Suprapubic skin (tissue), 4 donors: ENCODE measurements around the gene VPS26A. TPM values are rescaled to one million over a fixed set of nuclear protein-coding genes. Genes with fewer than 3 reads are reported as not detected.
A peak's percentile ranks its signal among the peaks of the same experiment; 100 is the strongest.
"Not testable (repeated sequence)": the region's sequence is repeated elsewhere in the genome, so short reads cannot be mapped to it uniquely, and the experiment has no call there.

Experiments
- DNase-seq, 2 donors: peaks; one replicate each; pipeline ENCODE4 v3.0.0-alpha.2; 2019; ENCODE audit warnings: low spot score in 2 of 2
- H3K27ac ChIP-seq: fragments of 200-600 bp; sonication (generic); one replicate; pipeline ENCODE4 v1.5.1; 2019
- H3K27me3 ChIP-seq: fragments of 200-600 bp; sonication (generic); one replicate; pipeline ENCODE4 v1.5.1; 2019
- H3K36me3 ChIP-seq: fragments of 200-600 bp; sonication (generic); one replicate; pipeline ENCODE4 v1.5.1; 2019
- H3K4me1 ChIP-seq: fragments of 200-600 bp; sonication (generic); one replicate; pipeline ENCODE4 v1.5.1; 2019
- H3K4me3 ChIP-seq: fragments of 200-600 bp; sonication (generic); one replicate; pipeline ENCODE4 v1.5.1; 2019; ENCODE audit warnings: mild to moderate bottlenecking
- H3K9me3 ChIP-seq: fragments of 200-600 bp; sonication (generic); one replicate; pipeline ENCODE4 v1.5.1; 2019
- EP300 ChIP-seq: sonication (generic); formaldehyde crosslinking; IDR thresholded peaks from one replicate; pipeline ENCODE4 v1.6.1; 2017; ENCODE audit warnings: antibody characterized with exemption
- POLR2A ChIP-seq, 2 donors: fragments of 450-650 bp; IDR thresholded peaks; one replicate each; pipeline ENCODE4 v1.6.1; 2017; ENCODE audit warnings: antibody characterized with exemption in 2 of 2, mild to moderate bottlenecking in 2 of 2, moderate library complexity in 2 of 2
- POLR2AphosphoS5 ChIP-seq, 3 donors: sonication (generic); formaldehyde crosslinking; IDR thresholded peaks; one replicate each; pipeline ENCODE4 v1.6.1; 2017; ENCODE audit warnings: antibody characterized with exemption in 3 of 3
- WGBS: methylation state at CpG from one replicate; pipeline ENCODE4 v1.1.5; 2018; 5-methylcytosine and 5-hydroxymethylcytosine counted together
- total RNA-seq, 4 donors: library from RNA; depleted of rRNA; stranded (reverse); fragments of >200 nt; gene quantifications; one replicate each; pipeline ENCODE4 v1.1.0, GENCODE V29; 2016
- TF ChIP-seq, protein P1 (sequence below), 2 donors: fragments of 200-600 bp in 1 of 2; fragments of 450-650 bp in 1 of 2; sonication (generic) in 1 of 2; IDR thresholded peaks; one replicate each; pipeline ENCODE4 v1.5.1; 2016 to 2019; ENCODE audit warnings: antibody characterized with exemption in 2 of 2, mild to moderate bottlenecking in 1 of 2, moderate library complexity in 1 of 2

VPS26A gene
- total RNA-seq, 4 donors from 2014 or later: 29.9 to 33.4 (median 32.1) TPM

DNA sequence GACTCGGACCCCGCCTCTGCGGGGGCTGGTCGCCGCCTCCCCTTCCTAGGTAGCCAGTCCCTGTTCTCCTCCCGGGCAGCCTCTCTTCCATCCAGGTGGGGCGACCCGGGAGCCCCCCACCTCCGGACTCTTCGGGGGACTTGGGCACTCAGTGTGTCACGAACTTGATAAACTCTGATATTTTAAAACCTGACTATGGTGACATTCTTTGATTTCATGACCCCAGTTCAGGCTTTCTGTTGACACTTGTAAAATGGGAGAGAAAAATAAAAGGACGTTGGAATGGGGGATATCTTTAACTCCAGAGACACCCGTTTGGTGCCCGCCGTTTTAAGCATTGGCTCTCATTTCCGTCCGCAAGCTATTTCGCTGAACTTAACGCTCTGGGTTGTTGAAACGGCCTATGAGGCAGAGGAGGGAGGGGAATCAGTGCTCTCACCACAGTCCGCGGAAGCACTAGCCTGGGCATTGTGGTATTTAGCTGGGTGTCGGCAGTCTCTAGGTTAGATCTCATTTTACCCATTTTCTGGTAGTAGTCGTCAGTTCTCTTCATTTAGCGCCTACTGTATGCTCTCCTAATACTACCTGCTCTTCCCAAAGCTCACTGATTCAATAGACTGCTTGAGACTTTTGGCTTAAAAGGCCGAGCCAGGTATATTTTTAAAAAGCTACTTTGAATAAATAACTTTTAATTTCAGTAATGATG, 738 bp downstream of the VPS26A start:
- Histone ChIP-seq H3K27ac (peak overlapping the region; percentile 99), H3K4me1 (peaks cover 28% of the 10 kb centered on the region), H3K27me3 (no peaks in the 10 kb centered on the region), H3K9me3 (no peaks in the 10 kb centered on the region), H3K36me3 (no peaks in the 10 kb centered on the region), H3K4me3 (peak overlapping the region; percentile 98)
- TF ChIP-seq POLR2A (IDR thresholded peaks at IDR 0.05) (no peak), POLR2AphosphoS5 (IDR thresholded peaks at IDR 0.05) (no peak), EP300 (no peak)
- TF ChIP-seq, protein P1, sequence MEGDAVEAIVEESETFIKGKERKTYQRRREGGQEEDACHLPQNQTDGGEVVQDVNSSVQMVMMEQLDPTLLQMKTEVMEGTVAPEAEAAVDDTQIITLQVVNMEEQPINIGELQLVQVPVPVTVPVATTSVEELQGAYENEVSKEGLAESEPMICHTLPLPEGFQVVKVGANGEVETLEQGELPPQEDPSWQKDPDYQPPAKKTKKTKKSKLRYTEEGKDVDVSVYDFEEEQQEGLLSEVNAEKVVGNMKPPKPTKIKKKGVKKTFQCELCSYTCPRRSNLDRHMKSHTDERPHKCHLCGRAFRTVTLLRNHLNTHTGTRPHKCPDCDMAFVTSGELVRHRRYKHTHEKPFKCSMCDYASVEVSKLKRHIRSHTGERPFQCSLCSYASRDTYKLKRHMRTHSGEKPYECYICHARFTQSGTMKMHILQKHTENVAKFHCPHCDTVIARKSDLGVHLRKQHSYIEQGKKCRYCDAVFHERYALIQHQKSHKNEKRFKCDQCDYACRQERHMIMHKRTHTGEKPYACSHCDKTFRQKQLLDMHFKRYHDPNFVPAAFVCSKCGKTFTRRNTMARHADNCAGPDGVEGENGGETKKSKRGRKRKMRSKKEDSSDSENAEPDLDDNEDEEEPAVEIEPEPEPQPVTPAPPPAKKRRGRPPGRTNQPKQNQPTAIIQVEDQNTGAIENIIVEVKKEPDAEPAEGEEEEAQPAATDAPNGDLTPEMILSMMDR (IDR thresholded peaks at IDR 0.05): no peak
- under 1% methylated on average over 20 of the region's 26 CpGs for WGBS
- no peak for DNase-seq

DNA sequence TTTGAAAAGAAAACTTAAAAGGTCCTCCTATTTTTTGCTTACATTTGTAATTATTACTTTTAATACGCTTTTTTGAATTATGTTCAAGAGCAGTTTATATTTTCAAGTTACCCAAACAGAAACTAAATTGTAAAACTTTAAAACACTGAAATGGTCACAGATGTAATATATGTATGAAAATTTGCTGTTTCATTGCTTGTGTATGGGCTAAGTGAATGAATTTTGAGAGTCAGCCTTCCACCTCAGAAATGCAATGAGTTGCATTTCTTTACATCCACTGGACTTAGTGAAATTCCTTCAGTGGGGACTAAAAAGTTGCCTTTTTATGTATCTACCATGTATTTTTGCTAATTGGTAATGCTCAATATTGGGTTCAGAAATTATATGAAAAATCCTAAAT, 1.6 kb downstream of the VPS26A start:
- no peak overlapping the region for H3K27ac ChIP-seq
- no peak for DNase-seq
- no peaks in the 10 kb centered on the region for H3K9me3 ChIP-seq
- no peaks in the 10 kb centered on the region for H3K36me3 ChIP-seq
- H3K4me3 ChIP-seq: peak overlapping the region; percentile 98
- peaks cover 35% of the 10 kb centered on the region for H3K4me1 ChIP-seq
- H3K27me3 ChIP-seq: no peaks in the 10 kb centered on the region
- WGBS: 46% methylated on average over 1 of the region's 1 CpG
- TF ChIP-seq, protein P1 (IDR thresholded peaks at IDR 0.05): no peak
- TF ChIP-seq POLR2AphosphoS5 (IDR thresholded peaks at IDR 0.05) (no peak), POLR2A (IDR thresholded peaks at IDR 0.05) (no peak), EP300 (no peak)

DNA sequence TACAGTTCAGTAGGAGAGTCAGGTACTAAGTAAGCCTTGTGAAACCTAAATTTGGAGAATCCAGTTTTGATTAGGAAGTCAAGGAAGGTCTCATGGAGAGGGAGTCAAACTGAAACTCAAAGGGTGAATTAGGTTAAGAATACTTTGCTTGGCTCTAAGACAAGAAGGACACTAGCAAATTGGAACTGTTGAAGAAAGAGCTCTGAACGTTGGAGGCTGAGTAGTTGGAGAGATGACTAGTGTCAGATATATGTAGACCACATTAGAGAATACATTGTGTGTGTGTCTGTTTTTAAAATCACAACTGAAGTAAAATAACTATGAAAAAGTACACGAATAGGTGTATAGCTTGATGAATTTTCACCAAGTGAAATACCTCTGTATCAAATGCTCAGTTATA, 6.3 kb downstream of the VPS26A start:
- Histone ChIP-seq H3K36me3 (peaks cover 14% of the 10 kb centered on the region), H3K4me1 (peaks cover 26% of the 10 kb centered on the region), H3K27ac (no peak overlapping the region), H3K4me3 (no peak overlapping the region), H3K27me3 (no peaks in the 10 kb centered on the region), H3K9me3 (no peaks in the 10 kb centered on the region)
- 43% methylated on average over 2 of the region's 2 CpGs for WGBS
- TF ChIP-seq POLR2AphosphoS5 (IDR thresholded peaks at IDR 0.05) (no peak), POLR2A (IDR thresholded peaks at IDR 0.05) (no peak), EP300 (no peak)
- TF ChIP-seq, protein P1 (IDR thresholded peaks at IDR 0.05): no peak
- no peak for DNase-seq

DNA sequence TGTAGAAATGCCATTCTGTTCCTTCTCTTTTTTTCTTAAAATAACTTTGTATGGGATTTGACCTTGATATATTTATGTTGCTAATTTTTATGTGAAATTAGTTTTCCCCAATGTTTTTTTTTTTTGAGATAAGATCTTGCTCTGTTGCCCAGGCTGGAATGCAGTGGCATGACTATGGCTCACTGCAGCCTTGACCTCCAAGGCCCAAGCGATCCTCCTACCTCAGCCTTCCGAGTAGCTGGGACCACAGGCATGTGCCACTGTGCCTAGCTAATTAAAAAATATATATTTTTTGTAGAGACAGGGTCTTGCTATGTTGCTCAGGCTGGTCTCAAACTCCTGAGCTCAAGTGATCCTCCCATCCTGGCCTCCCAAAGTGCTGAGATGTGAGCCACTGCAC, 16.0 kb downstream of the VPS26A start:
- 100% methylated on average over 2 of the region's 2 CpGs for WGBS
- H3K4me3 ChIP-seq: no peak overlapping the region
- no peak overlapping the region for H3K27ac ChIP-seq
- H3K27me3 ChIP-seq: no peaks in the 10 kb centered on the region
- H3K36me3 ChIP-seq: peaks cover 16% of the 10 kb centered on the region
- TF ChIP-seq, protein P1 (IDR thresholded peaks at IDR 0.05): no peak
- no peaks in the 10 kb centered on the region for H3K9me3 ChIP-seq
- DNase-seq: no peak
- H3K4me1 ChIP-seq: no peaks in the 10 kb centered on the region

DNA sequence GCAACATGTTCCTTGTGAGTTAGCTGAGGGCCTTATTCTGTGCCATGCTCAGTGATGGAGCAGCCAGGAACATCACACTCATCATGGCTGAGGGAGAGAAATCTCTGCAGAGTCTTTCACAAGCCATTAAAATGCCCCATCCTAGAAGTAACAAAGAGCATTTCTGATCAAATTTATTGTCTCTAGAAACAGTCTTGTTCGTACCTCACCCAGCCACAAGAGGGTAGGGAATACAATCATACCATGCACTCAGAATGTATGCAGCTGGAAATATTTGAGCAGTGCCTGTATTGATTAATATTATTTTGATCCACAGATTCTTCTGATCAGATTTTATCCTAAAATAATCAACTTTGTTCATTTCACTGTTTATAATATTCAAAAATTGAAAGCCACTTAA, 17.3 kb downstream of the VPS26A start:
- no peak for TF ChIP-seq POLR2AphosphoS5 (IDR thresholded peaks at IDR 0.05)
- TF ChIP-seq POLR2A (IDR thresholded peaks at IDR 0.05): no peak
- TF ChIP-seq EP300: no peak
- TF ChIP-seq, protein P1 (IDR thresholded peaks at IDR 0.05): no peak
- no peaks in the 10 kb centered on the region for H3K27me3 ChIP-seq
- H3K36me3 ChIP-seq: peaks cover 12% of the 10 kb centered on the region
- no peaks in the 10 kb centered on the region for H3K4me1 ChIP-seq
- no peak overlapping the region for H3K27ac ChIP-seq
- 79% methylated on average over 1 of the region's 1 CpG for WGBS
- no peak for DNase-seq
- H3K4me3 ChIP-seq: no peak overlapping the region
- no peaks in the 10 kb centered on the region for H3K9me3 ChIP-seq

DNA sequence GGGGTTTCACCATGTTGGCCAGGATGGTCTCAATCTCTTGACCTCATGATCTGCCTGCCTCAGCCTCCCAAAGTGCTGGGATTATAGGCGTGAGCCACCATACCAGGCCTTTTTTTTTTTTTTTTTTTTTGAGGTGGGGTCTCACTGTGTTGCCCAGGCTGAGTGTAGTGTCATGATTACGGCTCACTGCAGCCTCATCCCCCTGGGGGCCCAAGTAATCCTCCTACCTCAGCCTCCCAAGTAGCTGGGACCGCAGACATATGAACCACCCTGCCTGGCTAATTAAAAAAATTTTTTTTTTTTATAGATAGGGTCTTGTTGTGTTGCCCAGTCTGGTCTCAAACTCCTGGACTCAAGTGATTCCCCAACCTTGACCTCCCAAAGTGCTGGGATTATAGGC, 18.1 kb downstream of the VPS26A start:
- not testable (repeated sequence) for H3K9me3 ChIP-seq, H3K36me3 ChIP-seq, H3K27ac ChIP-seq, H3K27me3 ChIP-seq, DNase-seq, H3K4me3 ChIP-seq, H3K4me1 ChIP-seq
- 96% methylated on average over 3 of the region's 3 CpGs for WGBS
